Omental fat pad (tissue), 4 donors: ENCODE results near the gene ARPC4. TPM values are rescaled to one million over a fixed set of nuclear protein-coding genes. Genes with fewer than 3 reads are reported as not detected.

ENCODE experiments used
- ATAC-seq: fragments of 150-250 bp; one replicate; pipeline ENCODE4 v1.9.1; 2016; ENCODE audit warnings: mild to moderate bottlenecking, moderate library complexity; ENCODE audit not compliant: low FRiP score
- DNase-seq: peaks from one replicate; pipeline ENCODE4 v3.0.0-alpha.2; 2019; ENCODE audit warnings: low spot score
- total RNA-seq, 4 donors: library from RNA; depleted of rRNA; stranded (reverse); fragments of >200 nt; gene quantifications; one replicate each; pipeline ENCODE4 v1.1.0, GENCODE V29; 2016
- TF ChIP-seq, protein P1 (sequence below), 3 donors: fragments of 450-650 bp; IDR thresholded peaks; one replicate each; pipeline ENCODE4 v1.5.1; 2016 to 2017; ENCODE audit warnings: antibody characterized with exemption in 3 of 3, mild to moderate bottlenecking in 3 of 3, moderate library complexity in 2 of 3

ARPC4 gene
- total RNA-seq: 100 to 1,000 TPM in 3 of 4 donors, 10 to 100 TPM in 1; 99.0 to 141 (median 122) TPM

DNA sequence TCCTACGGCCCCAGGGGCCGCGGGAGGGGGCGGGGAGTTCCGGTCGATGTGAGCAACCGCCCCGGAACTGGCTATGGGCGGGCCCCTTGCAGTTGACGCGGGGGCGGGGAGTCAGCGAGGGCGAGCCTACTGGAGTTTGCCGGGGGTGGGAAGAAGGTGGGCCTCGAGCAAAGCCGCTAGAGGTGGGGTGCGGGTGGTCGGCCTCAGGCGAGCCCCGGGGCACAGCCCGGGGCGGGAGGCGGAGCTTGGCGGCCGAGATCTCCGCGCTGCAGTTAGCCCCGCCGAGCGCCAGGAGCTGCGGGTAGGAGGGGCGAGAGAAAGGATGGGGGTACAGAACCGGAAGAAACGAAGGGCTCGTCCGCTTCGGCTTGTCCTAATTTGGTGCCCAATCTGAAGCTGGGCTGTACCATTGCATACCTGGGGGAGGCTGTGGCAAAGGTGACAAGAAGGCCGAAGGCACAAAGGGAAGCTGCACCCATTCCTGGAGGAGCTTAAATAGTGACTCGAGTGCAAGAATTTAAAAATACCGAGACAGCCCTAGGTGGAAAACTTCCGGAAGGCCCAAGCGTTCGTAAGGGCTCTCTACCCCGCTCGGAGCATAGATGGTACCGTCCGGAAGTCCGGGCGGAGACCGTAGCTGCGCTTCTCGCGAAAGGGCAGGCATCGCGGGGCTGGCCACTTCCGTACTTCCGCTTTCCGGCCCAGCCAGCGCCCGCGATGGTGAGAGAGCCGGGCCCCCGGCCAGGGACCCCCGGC lies at the start of gene ARPC4, which contains the start of gene TADA3:
Gene ARPC4, plus strand, starts transcription at position 678 of the 756 bp plus-strand sequence. Its CDS starts 40 bp downstream, at position 718.
Gene TADA3, minus strand, starts transcription at position 69 of the 756 bp plus-strand sequence. CDS start 1,007 bp downstream, outside the sequence.
- peak; percentile 97 for ATAC-seq
- DNase-seq: peak; percentile 81
- TF ChIP-seq, protein P1, sequence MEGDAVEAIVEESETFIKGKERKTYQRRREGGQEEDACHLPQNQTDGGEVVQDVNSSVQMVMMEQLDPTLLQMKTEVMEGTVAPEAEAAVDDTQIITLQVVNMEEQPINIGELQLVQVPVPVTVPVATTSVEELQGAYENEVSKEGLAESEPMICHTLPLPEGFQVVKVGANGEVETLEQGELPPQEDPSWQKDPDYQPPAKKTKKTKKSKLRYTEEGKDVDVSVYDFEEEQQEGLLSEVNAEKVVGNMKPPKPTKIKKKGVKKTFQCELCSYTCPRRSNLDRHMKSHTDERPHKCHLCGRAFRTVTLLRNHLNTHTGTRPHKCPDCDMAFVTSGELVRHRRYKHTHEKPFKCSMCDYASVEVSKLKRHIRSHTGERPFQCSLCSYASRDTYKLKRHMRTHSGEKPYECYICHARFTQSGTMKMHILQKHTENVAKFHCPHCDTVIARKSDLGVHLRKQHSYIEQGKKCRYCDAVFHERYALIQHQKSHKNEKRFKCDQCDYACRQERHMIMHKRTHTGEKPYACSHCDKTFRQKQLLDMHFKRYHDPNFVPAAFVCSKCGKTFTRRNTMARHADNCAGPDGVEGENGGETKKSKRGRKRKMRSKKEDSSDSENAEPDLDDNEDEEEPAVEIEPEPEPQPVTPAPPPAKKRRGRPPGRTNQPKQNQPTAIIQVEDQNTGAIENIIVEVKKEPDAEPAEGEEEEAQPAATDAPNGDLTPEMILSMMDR (IDR thresholded peaks at IDR 0.05): no peak

DNA sequence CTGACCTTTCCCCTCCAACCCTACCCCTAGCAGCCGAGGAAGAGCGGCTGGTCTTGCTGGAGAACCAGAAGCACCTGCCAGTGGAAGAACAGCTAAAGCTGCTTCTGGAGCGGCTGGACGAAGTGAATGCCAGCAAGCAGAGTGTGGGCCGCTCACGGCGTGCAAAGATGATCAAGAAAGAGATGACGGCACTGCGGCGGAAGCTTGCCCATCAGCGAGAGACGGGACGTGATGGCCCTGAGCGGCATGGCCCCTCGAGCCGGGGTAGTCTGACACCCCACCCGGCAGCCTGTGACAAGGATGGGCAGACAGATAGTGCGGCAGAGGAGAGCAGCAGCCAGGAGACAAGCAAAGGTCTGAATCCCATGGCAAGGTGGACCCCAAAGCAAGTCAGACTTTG lies 49.3 kb upstream of the ARPC4 start:
- TF ChIP-seq, protein P1 (IDR thresholded peaks at IDR 0.05): no peak
- ATAC-seq (no peak), DNase-seq (no peak)

DNA sequence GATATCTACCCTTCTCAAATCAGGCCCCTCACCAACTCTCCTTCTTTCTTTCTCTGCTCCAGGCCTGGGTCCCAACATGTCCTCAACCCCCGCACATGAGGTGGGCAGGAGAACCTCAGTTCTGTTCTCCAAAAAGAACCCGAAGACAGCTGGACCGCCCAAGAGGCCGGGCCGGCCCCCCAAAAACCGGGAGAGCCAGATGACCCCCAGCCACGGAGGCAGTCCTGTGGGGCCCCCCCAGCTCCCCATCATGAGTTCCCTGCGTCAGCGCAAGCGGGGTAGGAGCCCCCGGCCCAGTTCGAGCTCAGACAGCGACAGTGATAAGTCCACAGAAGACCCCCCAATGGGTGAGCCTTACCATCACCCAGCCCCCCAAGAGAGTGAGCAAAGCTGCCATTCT lies 48.7 kb upstream of the ARPC4 start:
- TF ChIP-seq, protein P1 (IDR thresholded peaks at IDR 0.05): no peak
- DNase-seq: no peak
- ATAC-seq: no peak

DNA sequence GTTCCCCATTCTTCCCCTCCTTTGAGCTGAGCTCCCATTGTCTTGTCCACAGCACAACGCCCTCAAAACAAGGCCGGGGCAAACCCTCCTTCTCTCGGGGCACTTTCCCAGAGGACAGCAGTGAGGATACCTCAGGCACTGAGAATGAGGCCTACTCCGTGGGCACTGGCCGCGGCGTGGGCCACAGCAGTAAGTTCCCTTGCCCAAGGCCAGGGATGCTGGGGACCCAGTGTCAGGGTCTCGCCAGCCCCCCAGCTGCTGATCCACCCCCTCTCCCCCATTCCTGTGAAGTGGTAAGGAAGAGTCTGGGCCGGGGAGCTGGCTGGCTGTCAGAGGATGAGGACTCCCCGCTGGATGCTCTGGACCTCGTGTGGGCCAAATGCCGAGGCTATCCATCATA lies 47.4 kb upstream of the ARPC4 start:
- no peak for ATAC-seq
- TF ChIP-seq, protein P1 (IDR thresholded peaks at IDR 0.05): no peak
- DNase-seq: no peak

DNA sequence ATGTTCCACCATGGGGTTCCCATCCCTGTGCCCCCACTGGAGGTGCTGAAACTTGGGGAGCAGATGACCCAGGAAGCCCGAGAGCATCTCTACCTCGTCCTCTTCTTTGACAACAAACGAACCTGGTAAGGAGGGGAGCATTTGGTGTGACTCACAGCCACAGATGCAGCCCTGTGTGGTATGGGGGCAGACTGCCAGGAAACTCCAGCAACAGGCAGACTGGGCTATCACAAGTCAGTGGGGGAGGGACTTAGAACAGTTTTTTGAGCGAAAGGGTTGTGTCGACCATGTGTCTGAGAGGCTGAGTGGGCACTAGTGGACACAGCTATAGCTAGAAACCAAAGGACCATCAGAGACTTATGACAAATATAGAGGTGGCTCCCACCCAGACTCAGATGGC lies 46.6 kb upstream of the ARPC4 start:
- no peak for DNase-seq
- no peak for ATAC-seq
- TF ChIP-seq, protein P1 (IDR thresholded peaks at IDR 0.05): no peak

DNA sequence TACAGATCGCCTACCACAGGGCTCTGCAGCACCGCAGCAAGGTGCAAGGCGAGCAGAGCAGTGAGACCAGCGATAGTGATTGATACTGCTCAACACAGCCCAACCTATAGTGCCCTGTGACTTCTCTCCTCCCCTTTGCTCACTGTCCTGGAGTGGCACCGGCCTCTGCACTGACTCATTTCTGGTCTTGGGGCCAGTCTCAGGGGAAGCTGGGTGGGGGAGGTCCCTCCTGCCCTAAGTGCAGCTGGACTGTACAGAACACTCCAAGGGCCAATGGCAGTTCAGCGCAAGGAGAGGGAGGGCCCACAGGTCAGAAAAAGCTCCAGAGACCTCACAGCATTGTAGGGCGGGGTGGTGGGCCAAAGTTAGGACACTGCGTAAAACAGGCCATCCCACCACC lies 45.6 kb upstream of the ARPC4 start:
- no peak for DNase-seq
- TF ChIP-seq, protein P1 (IDR thresholded peaks at IDR 0.05): no peak
- ATAC-seq: no peak

DNA sequence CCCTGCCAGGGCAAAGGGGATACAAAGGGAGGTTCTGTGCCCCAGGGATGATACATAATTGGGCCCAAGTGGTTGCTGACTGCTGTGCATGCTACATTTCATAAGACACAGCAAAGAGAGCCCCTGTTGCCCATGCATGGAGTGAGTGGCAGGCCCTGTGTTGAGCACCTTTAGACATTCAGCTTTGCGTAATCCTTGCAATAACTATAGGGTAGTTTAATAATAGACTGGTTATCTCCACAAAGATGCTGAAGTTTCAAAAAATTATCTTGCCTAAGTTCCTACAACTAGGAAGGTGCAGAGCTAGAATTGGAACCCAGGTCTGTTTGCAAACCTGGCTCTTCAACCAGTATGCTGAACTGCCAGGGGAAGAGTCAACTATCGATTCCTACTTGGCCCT lies 44.9 kb upstream of the ARPC4 start:
- ATAC-seq (no peak), DNase-seq (no peak)
- TF ChIP-seq, protein P1 (IDR thresholded peaks at IDR 0.05): no peak
